Cardiac fibroblast (primary cell): ENCODE results near the gene NFIX.

ENCODE experiments used
- DNase-seq, 2 donors: peaks; one replicate each; pipeline versions ENCODE4 v3.0.0 to v3.0.0-alpha.2; 2010; ENCODE audit warnings: low read depth in 2 of 2
- H3K4me3 ChIP-seq, 2 donors: replicated peaks in 1 of 2; 1 replicate in 1 of 2; 2 replicates in 1 of 2; pipeline ENCODE4 v1.5.1; 2011; ENCODE audit warnings: low read depth in 2 of 2, low read length in 2 of 2, mild to moderate bottlenecking in 2 of 2, moderate library complexity in 1 of 2
- CTCF ChIP-seq: IDR thresholded peaks from one replicate; pipeline ENCODE4 v1.5.1; 2011; ENCODE audit warnings: low read depth, mild to moderate bottlenecking, low read length, inconsistent platforms

NFIX gene

GRCh38 chr19:13109361-13110098 lies 114.3 kb downstream of the NFIX start:
- TF ChIP-seq CTCF = no peak
- H3K4me3 ChIP-seq = no peak overlapping the region
- DNase-seq = no peak

GRCh38 chr19:13110099-13110610 lies 114.9 kb downstream of the NFIX start:
- DNase-seq = no peak
- TF ChIP-seq CTCF = no peak
- no peak overlapping the region for H3K4me3 ChIP-seq

GRCh38 chr19:13112555-13112954 lies 117.3 kb downstream of the NFIX start:
- H3K4me3 ChIP-seq = no peak overlapping the region
- TF ChIP-seq CTCF = no peak
- DNase-seq = no peak

GRCh38 chr19:13115936-13116281 lies 120.6 kb downstream of the NFIX start:
- peak overlapping the region; percentile 98 to 99 for H3K4me3 ChIP-seq
- no peak for DNase-seq
- TF ChIP-seq CTCF = no peak

GRCh38 chr19:13116282-13117175 lies 121.3 kb downstream of the NFIX start, which contains the start of gene TRMT1:
TSS of gene TRMT1 (minus strand) at chr19:13116740. CDS start at chr19:13116399, 341 bp downstream.
- H3K4me3 ChIP-seq = peak within 1 kb of the TSS; percentile 98 to 99
- peak; percentile 94 to 97 for DNase-seq
- no peak for TF ChIP-seq CTCF

GRCh38 chr19:13117176-13117771 lies 122.0 kb downstream of the NFIX start:
- peak overlapping the region; percentile 98 to 99 for H3K4me3 ChIP-seq
- no peak for TF ChIP-seq CTCF

More at GRCh38 chr19:13117176-13117771, 122.0 kb downstream of the NFIX start:
- no peak for DNase-seq
